A204.1 (cell line): ENCODE data around the gene MPEG1.

Experiments
- FAIRE-seq: peaks from 2 replicates; lab custom pipeline; 2012; peaks lifted over from hg19 to GRCh38; lab: Jason Lieb, UNC

MPEG1 gene

DNA sequence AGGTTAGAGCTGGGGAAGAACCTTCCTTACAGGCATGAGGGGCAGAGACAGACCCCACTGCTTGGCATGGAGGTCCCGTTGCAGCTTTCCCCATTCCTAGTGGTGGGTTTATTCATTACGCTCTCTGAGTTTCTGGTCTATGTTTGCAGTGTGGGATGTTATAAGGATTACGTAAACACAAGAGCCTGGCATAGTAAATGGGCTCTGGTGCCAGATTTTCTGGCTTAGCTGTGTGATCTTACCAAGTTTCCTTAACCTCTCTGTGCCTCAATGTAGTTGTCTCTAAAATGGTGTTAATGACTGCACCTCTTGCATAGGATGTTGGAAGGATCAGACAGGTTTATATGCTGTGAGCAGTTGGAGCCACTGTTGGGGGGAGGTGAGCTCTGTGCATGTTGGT lies 25.7 kb downstream of the MPEG1 start:
- FAIRE-seq: no peak

DNA sequence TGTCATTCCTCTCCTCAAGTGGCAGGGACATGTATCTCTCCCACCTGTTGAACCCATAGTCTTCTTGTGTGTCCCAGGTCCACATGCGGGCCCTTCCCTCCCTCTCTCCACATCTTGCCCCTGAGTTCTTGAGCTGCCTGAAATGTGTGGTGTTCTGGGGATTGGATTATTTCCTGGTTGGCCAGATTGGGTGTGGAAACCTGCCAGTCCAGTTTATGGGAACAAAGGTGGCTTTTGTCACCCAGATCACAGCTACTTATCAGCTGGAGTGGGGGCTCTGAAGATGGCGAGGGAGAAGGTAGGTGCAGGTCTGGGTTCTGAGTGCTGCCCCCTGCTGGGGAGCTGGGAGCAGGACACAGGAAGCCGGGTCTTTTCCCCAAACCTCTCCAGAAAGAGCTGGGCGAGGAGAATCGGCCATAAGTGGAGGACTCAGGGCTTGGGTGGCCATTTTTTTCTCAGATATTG lies 26.6 kb downstream of the MPEG1 start:
- FAIRE-seq: no peak

DNA sequence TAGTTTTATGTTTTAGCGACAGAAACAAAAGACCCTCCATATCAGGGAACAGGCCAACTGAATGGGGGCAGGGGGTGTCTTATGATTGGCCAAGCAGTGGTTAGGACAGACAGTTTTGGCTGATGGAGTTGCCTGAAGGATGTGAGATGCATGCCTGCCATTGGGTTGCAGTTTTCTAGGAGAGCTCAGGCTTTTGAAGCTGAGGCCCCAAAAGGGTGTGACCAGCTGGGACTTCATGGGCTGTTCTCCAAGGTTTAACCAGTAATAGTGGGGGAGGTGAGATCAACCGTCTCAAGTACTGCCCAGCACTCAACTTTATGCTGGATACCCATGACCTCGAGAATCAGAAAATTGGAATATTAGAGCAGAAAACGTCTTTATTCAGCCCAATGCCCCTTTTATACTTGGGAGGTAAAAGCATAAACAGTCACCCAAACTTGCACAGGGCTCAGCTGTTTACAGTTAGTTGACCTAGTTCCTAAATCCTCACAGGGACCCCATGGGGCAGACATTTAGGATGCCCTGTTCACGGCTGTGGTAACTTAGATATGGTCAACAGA lies 27.3 kb downstream of the MPEG1 start:
- no peak for FAIRE-seq

DNA sequence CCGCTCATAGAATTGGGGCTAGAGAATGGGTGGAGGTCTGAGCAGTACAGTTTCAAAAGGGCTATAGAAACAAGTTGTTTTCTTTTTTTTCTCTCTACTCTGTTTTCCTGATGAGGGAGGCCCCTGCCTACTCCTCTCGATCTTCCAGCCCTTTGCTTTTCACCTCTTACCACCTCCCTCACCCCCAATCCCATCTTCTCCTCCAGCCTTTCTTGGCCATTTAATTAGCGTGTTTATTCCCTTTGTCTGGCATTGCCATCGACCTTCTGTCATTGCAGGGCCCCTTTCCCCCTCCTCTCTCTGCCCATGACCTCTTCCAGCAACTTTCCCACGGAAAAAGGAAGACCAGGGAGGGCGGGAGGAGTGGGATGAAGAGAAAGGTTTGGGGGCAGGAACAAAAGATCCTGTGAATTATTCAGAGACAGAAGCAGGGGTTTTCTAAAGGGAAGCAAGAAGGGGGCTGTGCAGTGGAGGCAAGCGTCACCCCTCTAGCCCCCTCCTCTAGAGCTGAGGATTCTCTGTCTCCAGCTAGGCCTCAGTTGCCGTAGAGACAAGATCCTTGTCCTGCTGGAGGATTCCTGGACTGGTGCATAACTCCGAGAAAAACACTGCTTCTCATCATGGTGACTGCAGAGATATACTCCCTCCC lies 27.9 kb downstream of the MPEG1 start:
- FAIRE-seq: no peak

DNA sequence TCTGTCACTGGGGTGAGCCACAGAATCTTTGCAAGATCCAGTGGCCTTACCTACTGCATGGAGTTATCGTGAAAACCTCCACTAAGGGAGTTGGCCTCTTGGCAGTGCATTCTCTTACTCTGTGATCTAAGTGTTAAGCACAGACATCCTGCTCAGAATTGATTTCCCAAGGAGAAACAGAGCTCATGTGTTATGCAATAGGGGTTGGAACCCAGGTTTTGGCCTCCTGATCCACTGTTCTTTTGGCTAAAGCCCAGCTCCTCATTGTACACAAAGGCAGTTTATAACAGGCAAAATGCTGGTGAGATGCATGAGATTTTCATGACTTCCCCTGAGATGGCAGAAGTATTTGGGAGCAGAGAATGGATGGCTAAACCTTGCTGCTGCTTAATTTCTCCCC lies 29.0 kb downstream of the MPEG1 start:
- FAIRE-seq: no peak

DNA sequence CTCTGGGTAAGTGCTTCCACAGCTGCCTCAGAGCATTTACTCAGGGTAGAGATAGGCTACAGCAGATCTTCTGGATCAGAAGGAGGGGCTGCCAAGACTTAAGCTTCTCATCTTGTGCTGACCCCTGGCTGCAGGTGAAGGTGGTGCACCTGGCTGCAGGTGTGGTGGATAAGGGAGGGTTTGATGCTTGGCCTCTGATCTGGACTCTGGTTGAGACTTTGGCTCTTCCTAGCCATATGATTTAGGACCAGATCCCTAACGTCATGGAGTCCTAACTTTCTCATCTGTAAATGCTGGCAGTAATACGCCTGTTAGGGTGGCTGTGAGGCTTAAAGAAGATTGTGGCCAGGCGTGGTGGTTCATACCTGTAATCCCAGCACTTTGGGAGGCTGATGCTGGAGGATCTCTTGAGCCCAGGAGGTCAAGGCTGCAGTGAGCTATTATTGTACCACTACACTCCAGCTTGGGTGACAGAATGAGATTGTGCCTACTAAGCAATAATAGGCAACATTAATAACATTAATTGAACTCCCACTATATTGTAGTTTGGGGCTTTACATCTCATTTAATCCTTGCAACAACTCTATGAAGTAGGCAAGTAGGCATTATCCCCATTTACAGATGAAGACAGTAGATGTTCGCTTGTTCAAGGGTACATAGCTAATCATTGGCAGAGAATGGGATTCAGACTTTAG lies 30.1 kb downstream of the MPEG1 start:
- FAIRE-seq: no peak

DNA sequence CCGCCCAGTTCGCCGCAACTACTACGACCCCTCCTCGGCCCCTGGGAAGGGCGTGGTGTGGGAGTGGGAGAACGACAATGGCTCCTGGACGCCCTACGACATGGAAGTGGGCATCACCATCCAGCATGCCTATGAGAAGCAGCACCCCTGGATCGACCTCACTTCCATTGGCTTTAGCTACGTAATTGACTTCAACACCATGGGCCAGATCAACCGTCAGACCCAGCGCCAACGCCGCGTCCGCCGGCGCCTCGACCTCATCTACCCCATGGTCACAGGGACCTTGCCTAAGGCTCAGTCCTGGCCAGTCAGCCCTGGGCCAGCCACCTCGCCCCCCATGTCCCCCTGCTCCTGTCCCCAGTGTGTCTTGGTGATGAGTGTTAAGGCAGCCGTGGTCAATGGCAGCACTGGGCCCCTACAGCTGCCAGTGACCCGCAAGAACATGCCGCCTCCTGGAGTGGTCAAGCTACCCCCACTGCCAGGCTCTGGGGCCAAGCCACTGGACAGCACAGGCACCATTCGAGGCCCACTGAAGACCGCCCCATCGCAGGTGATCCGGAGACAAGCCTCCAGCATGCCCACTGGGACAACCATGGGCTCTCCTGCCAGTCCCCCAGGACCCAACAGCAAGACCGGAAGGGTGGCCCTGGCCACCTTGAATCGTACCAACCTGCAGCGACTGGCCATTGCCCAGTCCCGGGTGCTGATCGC lies 30.8 kb downstream of the MPEG1 start:
- FAIRE-seq: no peak

DNA sequence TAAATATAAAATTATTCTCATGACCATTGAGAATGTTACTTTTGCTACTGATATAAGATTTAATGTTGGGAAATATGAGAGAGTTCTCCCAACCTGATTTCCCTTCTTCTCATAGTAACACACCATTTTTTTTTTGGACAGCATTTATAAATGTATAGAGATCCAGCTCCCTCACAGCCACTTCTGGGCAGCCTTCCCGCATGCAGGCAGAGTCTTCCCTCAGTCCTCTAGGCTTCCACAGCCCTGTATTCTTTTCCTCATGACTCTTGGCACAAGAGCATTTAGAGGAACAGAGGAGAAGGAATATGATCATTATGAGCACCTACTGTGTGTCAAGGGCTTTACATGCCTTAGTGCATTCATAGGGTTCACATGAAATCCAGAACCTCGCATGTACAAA lies 31.8 kb downstream of the MPEG1 start:
- no peak for FAIRE-seq

DNA sequence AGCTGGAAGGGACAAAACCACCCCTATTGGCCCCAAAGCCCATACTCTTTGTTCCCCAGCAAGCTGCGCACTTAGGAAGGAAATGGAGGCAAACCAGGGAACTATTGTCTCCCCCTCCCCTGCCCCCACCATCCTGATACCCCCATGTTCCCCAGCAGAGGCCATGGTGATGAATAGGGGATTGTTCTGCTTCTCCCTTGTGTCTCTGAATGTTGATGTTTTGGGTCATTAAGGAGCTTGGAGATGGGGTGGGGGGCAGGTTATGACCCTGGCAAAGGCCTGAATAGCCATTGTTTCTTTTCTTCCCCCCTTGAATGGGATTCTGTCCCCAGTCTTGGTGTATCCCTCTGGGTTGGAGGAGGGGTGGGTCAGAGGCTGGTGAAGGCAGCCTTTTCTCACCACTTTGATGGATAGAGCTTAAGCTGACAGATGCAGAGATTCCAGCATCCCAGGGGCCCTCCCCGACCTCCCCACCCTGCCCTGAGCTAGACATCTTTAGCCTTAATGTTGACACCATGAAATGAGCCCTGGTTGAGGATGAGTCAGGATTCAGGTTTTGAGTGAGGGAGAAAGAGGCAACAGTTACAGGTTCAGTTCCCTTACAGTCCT lies 32.5 kb downstream of the MPEG1 start:
- FAIRE-seq: no peak

DNA sequence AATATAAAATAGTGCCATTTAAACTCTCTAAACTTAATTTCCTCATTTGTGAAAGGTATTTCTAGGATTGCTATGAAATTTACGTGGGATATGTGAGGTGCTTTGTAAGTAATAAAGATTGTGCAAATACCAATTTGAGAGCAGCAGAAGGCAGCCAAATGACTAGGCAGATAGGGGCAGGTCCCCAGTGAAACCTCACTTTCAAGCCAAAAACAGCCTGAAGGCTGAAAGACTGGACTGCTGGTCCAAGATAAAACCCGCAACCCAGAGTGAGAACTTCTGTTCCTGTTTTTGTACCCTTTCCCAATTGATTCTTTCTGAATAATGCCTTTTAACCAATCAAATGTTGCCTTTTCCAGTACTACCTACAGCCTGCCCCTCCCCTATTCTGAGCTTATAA lies 33.6 kb downstream of the MPEG1 start:
- FAIRE-seq: no peak

DNA sequence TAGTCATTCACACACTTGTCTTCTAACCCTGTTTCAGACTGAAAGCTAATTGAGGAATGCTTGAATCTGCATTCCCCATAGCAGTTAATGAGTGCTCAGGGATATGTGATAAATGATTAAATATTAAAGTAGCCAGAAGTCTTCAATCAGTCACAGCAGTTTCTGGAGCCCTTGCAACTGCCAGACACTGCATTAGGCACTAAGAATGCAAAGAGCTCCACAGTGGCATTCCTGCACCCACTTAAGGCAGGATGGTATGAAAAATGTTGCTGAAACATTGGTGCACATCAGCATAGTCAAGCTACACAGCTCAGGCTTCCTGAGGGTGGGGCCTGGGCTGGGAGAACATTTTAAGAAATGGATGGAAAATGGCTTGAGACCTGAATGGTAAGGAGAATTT lies 34.3 kb downstream of the MPEG1 start:
- FAIRE-seq: no peak

DNA sequence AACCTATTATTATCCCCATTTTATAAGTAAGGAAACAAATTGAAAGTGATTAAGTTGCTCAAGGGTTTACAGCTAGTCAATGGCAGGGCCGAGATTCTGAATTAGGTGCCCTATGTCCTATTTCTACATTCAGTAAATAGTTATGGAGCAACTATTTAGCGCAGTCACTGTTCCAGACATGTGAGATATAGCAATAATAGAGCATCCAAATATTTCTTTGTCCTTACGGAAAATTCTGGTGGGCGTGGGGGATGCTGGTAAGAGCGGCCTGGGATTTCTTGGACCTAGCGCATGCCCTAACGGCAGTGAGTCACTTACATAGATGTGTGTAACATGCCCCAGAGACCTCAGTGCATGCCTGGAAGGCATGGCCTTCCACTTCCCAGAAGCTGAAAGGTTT lies 36.4 kb downstream of the MPEG1 start:
- no peak for FAIRE-seq

DNA sequence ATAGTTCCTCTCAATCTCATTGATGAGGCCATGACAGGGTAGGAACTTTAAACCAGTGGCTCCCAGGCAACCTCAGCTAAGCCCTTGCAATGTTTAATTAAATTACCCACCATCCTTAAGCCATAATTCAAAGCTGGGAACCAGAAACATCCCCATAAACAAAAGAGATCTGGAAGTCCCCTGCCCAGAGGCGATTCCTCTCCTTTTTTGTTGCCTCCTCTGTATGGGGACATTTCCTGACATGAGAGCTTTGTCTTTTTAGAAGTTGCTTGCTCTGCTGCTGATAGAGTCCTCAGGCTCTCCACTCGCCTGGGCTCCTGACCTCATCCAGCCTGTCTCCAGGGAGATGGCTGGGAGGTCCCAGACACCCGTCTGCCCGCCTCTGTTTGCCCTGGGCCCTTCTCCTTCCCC lies 37.6 kb downstream of the MPEG1 start:
- FAIRE-seq: no peak

DNA sequence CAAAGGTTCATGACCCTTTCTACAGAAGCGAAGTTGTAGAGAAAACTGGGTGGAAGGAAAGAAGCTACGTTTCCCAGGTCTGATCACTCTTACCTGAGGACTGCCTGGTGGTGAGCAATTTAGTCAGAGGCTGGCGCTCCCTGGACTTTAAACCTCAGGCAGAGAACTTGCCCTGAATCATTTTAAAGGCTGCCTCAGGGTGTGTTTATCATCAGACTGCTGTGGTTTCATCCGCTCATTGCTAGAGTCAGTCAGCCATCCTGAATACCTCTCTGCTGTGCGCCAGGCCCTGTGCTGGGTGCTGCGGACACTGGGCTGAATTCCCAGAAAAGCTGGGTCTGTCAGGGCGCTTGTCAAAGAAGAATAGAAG lies 38.1 kb downstream of the MPEG1 start:
- no peak for FAIRE-seq

DNA sequence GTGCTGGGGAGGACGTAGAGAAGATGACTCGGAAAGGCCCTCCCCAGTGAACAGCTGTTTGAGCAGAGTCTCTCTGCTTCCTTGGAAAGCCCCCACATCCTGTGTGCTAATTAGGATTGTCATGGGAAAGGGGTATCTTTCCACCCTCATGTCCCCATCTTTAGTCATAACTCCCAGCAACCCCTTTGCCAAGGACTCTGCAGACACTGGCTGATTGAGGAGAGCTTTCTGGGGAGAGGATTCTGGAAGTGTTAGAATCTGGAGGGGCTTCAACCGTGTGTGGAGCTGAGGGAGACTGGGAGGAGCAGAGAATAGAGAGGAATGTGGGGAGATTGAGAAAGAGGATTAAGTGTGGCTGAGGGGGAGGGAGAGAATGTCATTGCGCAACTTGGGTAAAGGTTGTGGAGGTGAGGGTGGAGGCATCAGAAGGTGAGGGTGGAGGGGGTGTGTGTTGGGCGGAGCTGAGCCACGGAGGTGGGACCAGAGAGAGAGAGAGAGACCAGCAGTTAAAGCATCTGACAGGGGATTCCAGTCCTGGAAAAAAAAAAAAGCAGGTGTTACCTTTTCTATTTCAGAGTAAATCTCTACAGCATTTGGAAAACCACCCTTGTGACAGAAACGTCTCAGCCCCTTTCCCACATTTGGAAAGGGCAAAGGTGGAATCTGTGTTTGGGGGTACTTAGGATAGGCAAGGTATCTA lies 38.6 kb downstream of the MPEG1 start:
- no peak for FAIRE-seq

DNA sequence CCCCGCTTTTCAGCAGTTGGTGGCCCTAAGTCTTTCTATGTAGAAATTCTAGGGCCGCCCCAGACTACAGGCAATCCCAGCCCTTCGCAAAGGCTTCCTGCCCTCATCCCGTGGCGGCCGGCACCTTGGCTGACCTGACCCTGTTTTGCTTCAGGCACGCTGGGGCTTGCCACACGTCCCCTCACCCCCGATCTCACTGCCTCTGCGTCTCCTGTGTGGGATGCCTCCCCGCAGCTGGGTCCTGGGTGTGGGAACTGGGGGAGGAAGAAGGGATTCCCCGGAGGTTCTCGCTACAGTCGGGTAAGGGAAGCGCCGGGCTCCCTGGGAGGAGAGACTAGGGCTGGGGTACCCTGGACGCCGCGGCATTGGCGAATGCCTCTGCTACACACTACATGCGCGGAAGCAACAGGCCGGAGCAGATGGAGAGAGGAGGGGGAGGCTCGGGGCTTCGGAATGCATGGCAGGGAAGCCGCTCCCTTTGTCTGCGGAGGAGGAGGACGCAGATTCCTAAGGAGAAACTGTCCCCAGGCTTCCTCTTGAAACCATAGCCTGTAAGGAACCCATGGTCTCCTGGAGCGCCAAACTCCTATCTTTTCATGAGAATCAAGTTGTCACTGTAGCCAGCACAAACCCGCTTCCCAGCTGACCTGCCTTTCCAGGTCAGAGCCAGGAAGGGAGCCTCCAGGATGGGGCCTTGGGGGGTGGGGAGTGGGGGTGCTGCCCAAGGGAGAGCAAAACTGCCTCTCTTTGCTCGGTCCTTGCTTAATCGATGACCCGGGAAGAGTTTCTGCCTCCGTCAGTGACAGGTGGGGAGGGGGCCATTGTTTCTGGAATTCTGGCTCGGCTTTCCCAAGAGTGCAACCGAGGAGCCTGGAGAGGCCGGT lies 39.4 kb downstream of the MPEG1 start:
- FAIRE-seq: no peak

DNA sequence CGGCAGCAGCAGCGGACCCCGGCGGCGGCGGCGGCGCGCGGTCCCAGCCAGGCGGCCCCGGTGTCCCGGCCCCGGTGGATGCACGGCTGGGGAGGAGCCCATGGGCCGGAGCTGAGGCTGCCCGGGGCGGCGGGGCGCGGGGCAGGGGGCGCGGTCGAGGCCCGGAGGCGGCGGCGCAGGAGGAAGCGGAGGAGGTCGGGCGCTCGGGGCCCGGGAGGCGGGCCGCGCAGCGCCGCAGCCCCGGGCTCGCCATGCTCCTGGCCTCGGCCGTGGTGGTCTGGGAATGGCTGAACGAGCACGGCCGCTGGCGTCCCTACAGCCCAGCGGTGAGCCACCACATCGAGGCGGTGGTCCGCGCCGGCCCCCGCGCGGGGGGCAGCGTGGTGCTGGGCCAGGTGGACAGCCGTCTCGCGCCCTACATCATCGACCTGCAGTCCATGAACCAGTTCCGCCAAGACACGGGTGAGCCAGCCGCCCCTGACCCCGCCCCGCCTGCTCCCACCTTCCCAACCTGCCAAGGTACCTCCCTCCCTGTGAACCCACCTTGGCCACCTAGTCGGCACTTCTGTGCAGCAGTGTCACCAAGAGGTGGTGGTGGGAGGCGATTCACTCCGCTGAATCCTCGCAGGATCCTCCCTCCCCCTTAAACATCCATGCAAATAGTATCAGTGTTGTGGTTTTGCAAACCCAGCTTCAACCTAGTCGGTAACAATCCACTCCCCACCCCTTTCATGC lies 40.2 kb downstream of the MPEG1 start:
- FAIRE-seq: no peak

DNA sequence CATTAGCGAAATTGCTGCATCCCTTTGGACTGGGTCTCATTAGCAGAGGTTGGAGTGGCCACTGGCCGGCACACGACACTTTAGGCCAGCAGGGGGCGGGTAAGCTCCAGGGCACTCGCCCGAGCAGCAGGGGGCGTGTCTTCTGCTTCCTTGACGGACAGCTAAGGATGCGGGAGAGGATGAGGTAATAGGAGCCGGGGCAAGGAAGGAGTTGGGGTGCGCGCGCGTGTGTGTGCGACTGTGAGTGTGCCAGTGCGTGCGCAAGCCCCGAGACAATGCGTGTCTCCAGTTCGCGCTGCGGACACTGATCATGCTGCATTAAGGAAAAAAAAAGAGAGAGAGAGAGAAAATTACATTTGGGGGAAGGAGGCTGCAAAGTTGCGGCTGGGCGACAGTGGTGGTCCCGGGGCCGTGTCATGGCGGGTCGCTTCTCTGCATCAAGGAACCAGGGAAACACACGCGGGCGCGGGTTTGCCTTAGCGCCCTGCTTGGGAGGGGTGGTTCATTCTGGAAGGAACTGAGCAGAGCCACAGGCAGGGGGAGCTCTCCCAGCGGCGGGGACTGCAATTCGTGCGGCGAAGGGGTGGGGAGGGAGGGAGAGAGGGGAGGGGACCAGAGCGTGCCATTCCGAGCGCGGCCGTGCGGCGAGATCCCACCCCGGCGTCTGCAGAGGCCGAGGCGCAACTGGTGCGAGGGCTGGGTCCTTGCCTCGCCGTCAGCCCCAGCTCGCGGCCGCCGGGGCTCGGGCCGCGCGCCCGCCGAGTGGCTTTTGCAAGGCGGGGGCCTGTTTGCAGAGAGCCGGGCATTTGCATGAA lies 41.0 kb downstream of the MPEG1 start, which contains the start of gene DTX4:
DTX4 (plus strand) TSS at position 625 of the 815 bp plus-strand sequence. CDS start 464 bp downstream, outside the sequence.
- FAIRE-seq: peak; percentile 6

DNA sequence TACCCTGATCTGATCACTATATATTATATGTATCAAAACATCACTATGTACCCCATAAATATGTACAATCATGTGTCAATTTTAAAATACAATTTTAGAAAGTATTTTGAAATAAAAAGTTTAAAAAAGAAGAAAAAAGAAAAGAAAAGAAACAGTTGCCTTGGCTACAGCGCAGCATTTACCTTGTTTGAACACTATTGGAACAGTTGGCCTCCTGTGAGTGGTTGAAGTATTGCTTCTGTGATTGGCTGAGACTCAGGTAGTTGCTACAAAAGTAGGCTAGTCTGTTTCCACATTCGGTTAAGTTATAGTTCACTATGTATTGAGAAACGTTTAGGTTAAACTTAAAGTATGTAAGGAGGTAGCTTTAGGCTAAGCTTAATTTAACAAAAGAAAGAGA lies 48.7 kb downstream of the MPEG1 start:
- peak; percentile 30 for FAIRE-seq
